Measurements from ENCODE around the gene CLTRN. TPM values are rescaled to one million over a fixed set of nuclear protein-coding genes. Genes with fewer than 3 reads are reported as not detected.
"Not testable (repeated sequence)": the region's sequence is repeated elsewhere in the genome, so short reads cannot be mapped to it uniquely, and the experiment has no call there.

Gene CLTRN
- total RNA-seq, 4 donors from 2014 or later: 0.88 TPM; not detected in 3

DNA sequence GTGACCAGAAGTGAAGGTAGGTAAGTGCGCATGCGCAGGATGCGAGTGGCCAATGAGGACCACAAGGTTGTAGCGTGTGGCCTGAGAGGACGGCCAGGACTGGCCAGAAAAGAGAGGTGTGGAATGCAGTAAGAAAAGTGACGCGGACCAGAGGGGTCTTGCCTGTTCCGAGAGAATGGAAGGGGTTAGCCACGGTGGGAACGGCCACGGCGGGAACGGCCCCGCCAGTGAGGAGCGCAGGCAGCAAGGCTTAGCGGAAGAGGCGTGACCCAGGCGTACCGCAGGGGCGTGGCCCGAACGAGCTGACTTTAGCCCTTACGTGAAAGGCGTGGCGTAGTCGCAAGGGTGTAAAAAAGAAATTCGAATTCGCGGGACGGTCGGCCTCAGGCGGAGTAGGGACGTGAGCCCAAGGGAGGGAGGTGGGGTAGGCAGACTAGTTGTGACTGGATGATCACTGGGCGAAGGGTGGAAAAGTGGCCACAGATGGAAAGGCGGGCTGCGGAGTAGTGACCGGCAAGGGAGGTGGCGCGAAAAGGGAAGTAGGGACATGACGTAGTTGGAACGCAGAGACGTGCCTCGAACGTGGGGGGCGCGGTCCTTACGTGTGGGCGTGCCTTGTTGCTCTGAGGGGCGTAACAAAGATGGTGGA is 10.4 kb upstream of the CLTRN start:
- ATAC-seq (ENCODE audit: low FRiP score) (peak; percentile 95), DNase-seq (ENCODE audit: low spot score) (peak; percentile 97)
- TF ChIP-seq, protein P1, sequence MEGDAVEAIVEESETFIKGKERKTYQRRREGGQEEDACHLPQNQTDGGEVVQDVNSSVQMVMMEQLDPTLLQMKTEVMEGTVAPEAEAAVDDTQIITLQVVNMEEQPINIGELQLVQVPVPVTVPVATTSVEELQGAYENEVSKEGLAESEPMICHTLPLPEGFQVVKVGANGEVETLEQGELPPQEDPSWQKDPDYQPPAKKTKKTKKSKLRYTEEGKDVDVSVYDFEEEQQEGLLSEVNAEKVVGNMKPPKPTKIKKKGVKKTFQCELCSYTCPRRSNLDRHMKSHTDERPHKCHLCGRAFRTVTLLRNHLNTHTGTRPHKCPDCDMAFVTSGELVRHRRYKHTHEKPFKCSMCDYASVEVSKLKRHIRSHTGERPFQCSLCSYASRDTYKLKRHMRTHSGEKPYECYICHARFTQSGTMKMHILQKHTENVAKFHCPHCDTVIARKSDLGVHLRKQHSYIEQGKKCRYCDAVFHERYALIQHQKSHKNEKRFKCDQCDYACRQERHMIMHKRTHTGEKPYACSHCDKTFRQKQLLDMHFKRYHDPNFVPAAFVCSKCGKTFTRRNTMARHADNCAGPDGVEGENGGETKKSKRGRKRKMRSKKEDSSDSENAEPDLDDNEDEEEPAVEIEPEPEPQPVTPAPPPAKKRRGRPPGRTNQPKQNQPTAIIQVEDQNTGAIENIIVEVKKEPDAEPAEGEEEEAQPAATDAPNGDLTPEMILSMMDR (IDR thresholded peaks at IDR 0.05): no peak

DNA sequence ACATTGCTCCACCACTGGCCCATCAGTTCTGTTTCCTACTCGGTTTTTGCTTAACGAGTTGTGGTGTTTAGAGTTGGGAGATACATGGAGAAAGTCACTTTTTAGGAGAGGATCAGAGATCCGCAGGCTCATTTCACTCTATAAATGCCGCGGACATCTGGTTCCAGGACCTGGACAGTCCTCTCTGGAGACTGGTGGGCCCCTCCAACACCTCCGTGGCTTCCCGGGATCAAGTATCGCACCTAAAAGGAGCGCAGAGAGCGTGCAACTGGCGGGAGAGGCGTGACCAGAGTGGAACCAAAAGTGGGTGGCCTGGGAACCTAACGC is 9.9 kb upstream of the CLTRN start:
- no peak for DNase-seq (ENCODE audit: low spot score)
- no peak for ATAC-seq (ENCODE audit: low FRiP score)
- TF ChIP-seq, protein P1 (IDR thresholded peaks at IDR 0.05): no peak

DNA sequence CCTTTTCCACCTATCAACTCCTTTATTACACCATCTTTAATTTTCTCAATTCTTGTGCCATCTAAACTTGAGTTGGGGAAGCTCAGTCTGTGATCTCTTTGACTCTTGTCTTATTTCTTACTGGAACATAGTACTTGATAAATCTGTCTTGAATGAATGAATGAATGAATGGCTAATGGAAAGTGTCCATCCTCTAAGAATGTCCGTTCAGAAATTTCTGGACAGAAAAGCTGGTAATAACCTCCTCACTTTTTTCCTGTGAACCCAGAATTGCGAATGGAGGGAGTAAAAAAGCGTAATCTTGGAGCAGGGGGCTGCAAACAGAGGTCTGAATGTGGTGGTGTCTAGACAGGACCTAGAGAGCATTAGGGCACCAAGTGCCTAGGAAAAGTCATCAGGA is 9.4 kb upstream of the CLTRN start:
- TF ChIP-seq, protein P1 (IDR thresholded peaks at IDR 0.05): no peak
- DNase-seq (ENCODE audit: low spot score): no peak
- no peak for ATAC-seq (ENCODE audit: low FRiP score)

DNA sequence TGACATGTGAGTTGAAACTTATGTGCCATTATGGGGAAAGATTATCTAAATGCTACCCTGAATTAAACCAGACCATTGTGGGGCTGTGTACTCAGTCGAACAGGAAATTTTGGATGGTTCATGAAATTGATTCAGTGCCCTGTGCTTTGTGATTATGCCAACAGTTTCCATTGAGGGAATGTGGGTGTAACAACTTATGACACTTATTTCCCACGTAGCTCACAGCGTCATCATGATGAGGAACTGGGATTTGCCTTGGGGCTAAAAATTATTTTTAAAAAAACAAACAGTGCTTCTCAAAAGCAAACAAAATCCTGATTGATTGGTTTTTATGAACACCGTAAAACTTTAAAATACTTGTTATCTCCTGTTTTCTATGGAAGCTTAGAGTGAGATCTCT is 8.3 kb upstream of the CLTRN start:
- ATAC-seq (ENCODE audit: low FRiP score): no peak
- TF ChIP-seq, protein P1 (IDR thresholded peaks at IDR 0.05): no peak
- DNase-seq (ENCODE audit: low spot score): no peak

DNA sequence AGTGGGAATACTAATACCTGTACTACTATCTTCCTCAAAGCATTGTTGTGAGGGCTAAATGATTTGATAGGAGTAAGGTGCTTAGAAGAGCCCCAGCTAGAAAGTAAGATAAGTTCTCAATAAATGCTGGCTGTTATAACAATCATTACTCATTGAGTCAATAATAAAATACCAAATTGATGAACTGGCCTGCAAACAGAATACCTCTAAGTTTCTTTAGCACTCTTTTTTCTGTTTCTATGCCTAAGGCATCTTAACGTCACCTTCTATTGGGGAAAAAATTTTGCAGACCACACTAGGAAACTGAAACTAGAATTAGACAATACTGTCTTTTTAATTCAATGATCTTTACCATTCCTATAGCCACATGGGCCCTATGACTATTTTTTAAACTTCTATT is 1.2 kb downstream of the CLTRN start:
- ATAC-seq (ENCODE audit: low FRiP score) (no peak), DNase-seq (ENCODE audit: low spot score) (no peak)
- TF ChIP-seq, protein P1 (IDR thresholded peaks at IDR 0.05): no peak

DNA sequence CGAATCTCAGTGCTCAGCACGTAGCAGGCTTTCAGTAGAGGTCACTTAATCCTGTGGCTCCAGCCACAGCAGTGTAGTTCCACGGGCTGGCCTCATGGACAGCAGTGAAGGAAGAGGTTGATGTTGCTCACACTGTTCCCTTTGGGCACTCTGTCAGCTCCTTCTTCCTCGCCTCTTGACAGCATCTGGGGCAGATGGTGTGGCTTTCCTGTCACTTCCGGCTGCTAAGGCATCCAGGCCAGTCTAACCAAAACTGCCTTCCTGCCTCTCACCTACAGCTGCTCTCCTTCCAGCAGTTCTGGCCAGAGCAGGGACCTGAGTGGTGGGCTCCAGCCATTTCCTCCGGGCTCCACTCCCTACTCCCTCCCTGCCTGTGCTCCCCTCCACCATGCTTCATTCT is 9.8 kb downstream of the CLTRN start:
- not testable (repeated sequence) for DNase-seq (ENCODE audit: low spot score); ATAC-seq (ENCODE audit: low FRiP score)

DNA sequence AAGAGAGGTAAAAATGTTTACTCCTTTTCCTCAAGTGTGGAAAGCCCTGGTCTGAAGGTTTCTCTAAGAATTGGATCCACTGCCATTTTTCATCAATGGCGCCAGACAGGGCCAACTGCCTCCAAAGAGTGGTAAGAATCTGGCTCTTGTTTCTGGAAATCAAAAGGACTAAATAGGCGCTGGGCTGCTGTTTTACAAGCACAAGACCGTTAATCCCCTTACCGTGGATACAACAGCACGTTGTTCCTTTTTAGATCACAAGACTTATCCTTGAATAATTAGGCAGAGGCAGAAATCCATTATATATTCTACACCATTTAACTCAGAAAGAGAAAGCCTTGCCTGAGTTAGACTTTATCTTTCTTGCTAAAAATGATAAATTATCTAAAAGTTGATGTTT is 10.6 kb downstream of the CLTRN start:
- TF ChIP-seq, protein P1 (IDR thresholded peaks at IDR 0.05): no peak
- no peak for ATAC-seq (ENCODE audit: low FRiP score)
- DNase-seq (ENCODE audit: low spot score): no peak

DNA sequence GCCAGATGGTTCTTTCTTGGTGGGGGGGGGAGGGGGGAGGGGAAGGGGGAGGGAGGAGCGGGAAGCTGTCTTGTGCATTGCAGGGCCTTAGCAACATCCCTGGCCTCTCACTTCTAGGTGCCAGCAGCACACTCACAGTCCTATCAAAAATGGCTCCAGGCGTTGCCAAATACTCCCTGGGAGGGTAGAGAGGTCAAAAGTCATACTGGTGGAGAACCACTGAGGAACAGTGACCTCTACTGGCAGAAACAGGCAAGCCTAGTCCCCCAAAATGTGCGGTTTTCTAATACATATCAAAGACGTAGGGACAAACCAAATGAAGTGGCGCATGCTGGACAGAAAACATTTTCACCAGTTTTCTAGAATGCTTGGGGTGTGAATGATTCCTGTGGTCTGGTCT is 17.1 kb downstream of the CLTRN start:
- ATAC-seq (ENCODE audit: low FRiP score); DNase-seq (ENCODE audit: low spot score): not testable (repeated sequence)
